Kidney (tissue), 14 donors: ENCODE data around the gene ADAMTS17. TPM values are rescaled to one million over a fixed set of nuclear protein-coding genes. Genes with fewer than 3 reads are reported as not detected.
A peak's percentile ranks its signal among the peaks of the same experiment; 100 is the strongest.

ENCODE experiments used
- DNase-seq, 5 donors: peaks; one replicate each; pipeline ENCODE4 v3.0.0-alpha.2; 2013 to 2020
- FAIRE-seq: peaks from 2 replicates; lab custom pipeline; 2012; peaks lifted over from hg19 to GRCh38; lab: Jason Lieb, UNC
- H3K27ac ChIP-seq, 2 donors: one replicate each; pipeline ENCODE4 v1.7.0; 2013; ENCODE audit warnings: low read depth in 2 of 2, low read length in 2 of 2, inconsistent platforms in 1 of 2
- H3K27me3 ChIP-seq: one replicate; pipeline ENCODE4 v1.7.1; 2013; ENCODE audit warnings: low read length, inconsistent platforms; ENCODE audit not compliant: control insufficient read depth, insufficient read depth
- H3K36me3 ChIP-seq, 3 donors: one replicate each; pipeline versions ENCODE4 v1.7.0 to v1.7.1; 2013; ENCODE audit warnings: low read length in 3 of 3, control low read depth in 1 of 3, inconsistent platforms in 1 of 3; ENCODE audit not compliant: insufficient read depth in 3 of 3, control insufficient read depth in 2 of 3
- H3K4me1 ChIP-seq, 3 donors: one replicate each; pipeline versions ENCODE4 v1.7.0 to v1.7.1; 2013; ENCODE audit warnings: low read length in 3 of 3, inconsistent platforms in 1 of 3, low read depth in 1 of 3; ENCODE audit not compliant: control insufficient read depth in 2 of 3, insufficient read depth in 2 of 3
- H3K4me3 ChIP-seq, 3 donors: one replicate each; pipeline versions ENCODE4 v1.7.0 to v1.8.1; 2013; ENCODE audit warnings: low read length in 3 of 3, control low read depth in 1 of 3, inconsistent platforms in 1 of 3
- H3K9ac ChIP-seq, 3 donors: one replicate each; pipeline versions ENCODE4 v1.7.0 to v1.7.1; 2013; ENCODE audit warnings: low read length in 3 of 3, control low read depth in 1 of 3, inconsistent platforms in 1 of 3
- H3K9me3 ChIP-seq, 3 donors: one replicate each; pipeline versions ENCODE4 v1.7.0 to v1.7.1; 2013; ENCODE audit warnings: low read length in 3 of 3, control low read depth in 1 of 3, inconsistent platforms in 1 of 3; ENCODE audit not compliant: control insufficient read depth in 2 of 3, insufficient read depth in 1 of 3
- CTCF ChIP-seq: IDR thresholded peaks from 3 replicates; pipeline ENCODE4 v1.5.1; 2012; ENCODE audit warnings: mild to moderate bottlenecking, moderate library complexity, borderline replicate concordance; ENCODE audit not compliant: insufficient read depth; ENCODE audit errors: extremely low read depth
- intact Hi-C: fragments of 100-400 bp; cut with DNase I; formaldehyde crosslinking; loops from one replicate; pipeline ENCODE4 v1.11.1; 2022
- polyA plus RNA-seq: library from polyadenylated mRNA; stranded (reverse); fragments of 350-450 nt; fragmentation: Illumina TruSeq; extraction: RNeasy Lipid Tissue Mini Kit (QIAGEN cat#74804); gene quantifications from one replicate; pipeline ENCODE4 v1.2.3, GENCODE V29; 2014; ENCODE audit warnings: low read depth, low replicate concordance; ENCODE audit not compliant: insufficient read depth
- total RNA-seq: library from RNA; stranded (reverse); fragmentation: NEBNext Ultra II Directional; extraction: Animal tissue kit (Norgen Biotek cat#: 25700); gene quantifications from one replicate; pipeline ENCODE4 v1.2.1, GENCODE V29; 2021
- donor health status: control.
- donor health status: control.
- donor health status: control.
- donor health status: control.
- donor health status: control.
- donor health status: DM: yes; HTN: yes; CAD: no.
- donor health status: Normal renal cell carcinoma (clear cell type).

Gene ADAMTS17
- total and polyA plus RNA-seq, 2 donors from 2014 or later = 1.7 to 2.2 TPM

DNA sequence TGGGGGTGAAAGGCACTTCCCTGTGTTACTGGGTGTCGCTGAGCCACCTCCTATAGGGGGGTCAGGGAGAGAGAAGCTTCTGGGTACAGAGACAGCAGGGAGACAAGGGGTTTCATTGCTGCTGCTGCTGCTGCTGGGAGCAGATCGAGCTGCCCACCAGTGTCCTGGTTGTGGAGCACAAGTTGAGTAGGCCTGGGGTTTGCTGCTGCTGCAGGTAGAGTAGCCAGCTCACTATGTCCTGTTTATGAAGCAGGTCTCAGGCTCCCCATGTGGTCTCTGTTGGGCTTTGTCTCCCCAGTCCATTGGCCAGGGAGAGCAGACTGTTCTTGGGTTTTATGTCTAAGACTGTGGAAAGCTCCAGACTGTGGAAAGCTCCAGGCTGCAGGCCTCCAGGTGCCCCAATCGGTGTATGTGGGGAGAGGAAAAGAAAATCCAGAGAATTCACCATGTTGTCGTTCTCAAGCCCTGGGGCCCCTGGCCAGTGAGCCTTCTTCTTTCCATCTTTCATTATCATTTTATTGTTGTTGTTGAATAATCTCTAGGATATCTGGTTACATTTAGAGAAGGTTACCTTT is 157.8 kb downstream of the ADAMTS17 start:
- FAIRE-seq (no peak), DNase-seq (peak in 2 of 5 donors; percentile 7 to 39)
- Histone ChIP-seq H3K4me3 (no peak overlapping the region), H3K9ac (no peak overlapping the region), H3K36me3 (no peaks in the 10 kb centered on the region), H3K9me3 (no peaks in the 10 kb centered on the region), H3K27me3 (no peaks in the 10 kb centered on the region), H3K4me1 (no peaks in the 10 kb centered on the region), H3K27ac (no peak overlapping the region)
- no peak for TF ChIP-seq CTCF
- intact Hi-C loops = no loop called here

- no peak overlapping the region for H3K4me3 ChIP-seq
- no peaks in the 10 kb centered on the region for H3K27me3 ChIP-seq
- FAIRE-seq (no peak), DNase-seq (peak in 2 of 5 donors; percentile 7 to 26)
- intact Hi-C loops = no loop called here
- H3K9me3 ChIP-seq = no peaks in the 10 kb centered on the region
- H3K27ac ChIP-seq = no peak overlapping the region
- TF ChIP-seq CTCF = no peak
- H3K36me3 ChIP-seq = no peaks in the 10 kb centered on the region
- H3K4me1 ChIP-seq = no peaks in the 10 kb centered on the region
- no peak overlapping the region for H3K9ac ChIP-seq
Observed at GRCh38 chr15:100180921-100181320, 160.9 kb downstream of the ADAMTS17 start.

GRCh38 chr15:100175406-100176114 is 166.2 kb downstream of the ADAMTS17 start:
- peaks cover 0 to 24% (median 0%) of the 10 kb centered on the region in 3 donors for H3K9me3 ChIP-seq
- H3K27ac ChIP-seq = no peak overlapping the region
- H3K9ac ChIP-seq = no peak overlapping the region
- H3K27me3 ChIP-seq = no peaks in the 10 kb centered on the region
- TF ChIP-seq CTCF = no peak
- no peaks in the 10 kb centered on the region for H3K4me1 ChIP-seq
- H3K4me3 ChIP-seq = no peak overlapping the region
- FAIRE-seq (no peak), DNase-seq (peak in 2 of 5 donors; percentile 11 to 15)
- no peaks in the 10 kb centered on the region for H3K36me3 ChIP-seq
- intact Hi-C loops = no loop called here
